HG02981 (cell line): ENCODE data around the gene TTN.
"Not testable (repeated sequence)": the region's sequence is repeated elsewhere in the genome, so short reads cannot be mapped to it uniquely, and the experiment has no call there.

ENCODE experiments used
- ATAC-seq: cut with Tn5 transposase; IDR thresholded peaks from one replicate; pipeline ENCODE4 v1.9.1; 2021; ENCODE audit warnings: mild to moderate bottlenecking, moderate library complexity; ENCODE audit not compliant: unreplicated experiment

TTN gene

DNA sequence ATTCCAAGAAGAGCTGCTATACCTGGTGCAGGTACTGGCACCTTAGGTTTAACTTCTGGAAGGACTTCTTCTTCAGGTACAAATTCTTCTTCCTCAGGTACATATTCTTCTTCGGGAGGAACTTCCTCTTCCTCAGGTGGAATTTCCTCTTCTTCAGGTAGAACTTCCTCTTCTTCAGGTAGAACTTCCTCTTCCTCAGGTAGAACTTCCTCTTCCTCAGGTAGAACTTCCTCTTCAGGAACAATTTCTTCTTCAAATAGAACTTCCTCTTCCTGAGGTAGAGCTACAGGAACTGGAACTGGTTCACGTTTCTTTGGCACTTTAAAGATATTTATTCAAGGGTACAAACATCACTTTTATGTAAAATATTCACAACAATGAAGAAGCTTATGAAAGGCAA is 129.6 kb downstream of the TTN start:
- no peak for ATAC-seq

DNA sequence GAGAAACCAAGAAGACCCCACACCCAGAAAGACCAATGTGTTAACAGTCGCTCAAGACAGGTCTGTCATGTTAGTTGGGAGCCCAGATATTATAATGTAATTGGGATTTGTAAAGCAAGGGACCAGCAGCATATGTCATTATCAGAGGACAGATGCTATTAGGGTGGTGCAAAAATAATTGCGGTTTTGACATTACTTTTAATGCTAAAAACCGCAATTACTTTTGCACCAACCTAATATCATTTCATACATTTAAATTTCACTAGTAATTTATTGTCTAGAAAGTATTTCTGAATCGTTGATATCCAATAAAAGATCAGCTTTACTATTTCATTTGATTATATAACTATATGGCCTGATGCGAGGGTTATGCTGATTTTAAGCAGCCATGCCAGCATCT is 131.2 kb downstream of the TTN start:
- ATAC-seq: no peak

DNA sequence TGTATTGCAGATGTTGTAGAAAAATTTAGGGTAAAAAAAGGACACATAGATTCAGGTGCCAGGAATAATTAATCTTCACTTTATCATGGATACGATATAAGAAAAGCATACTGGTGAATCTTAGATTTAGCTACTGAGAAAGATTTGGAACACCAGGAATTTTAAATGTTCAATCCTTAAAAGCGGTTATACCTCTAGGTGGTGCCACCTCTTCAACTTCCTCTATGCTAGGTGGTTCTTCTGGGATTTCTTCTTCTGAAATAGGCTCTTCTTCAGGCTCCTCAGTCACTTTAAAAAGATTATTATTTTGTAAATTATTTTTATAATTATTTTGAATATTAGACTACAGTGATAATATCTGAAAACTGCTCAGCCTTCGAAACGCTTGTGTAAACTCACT is 133.1 kb downstream of the TTN start:
- ATAC-seq: no peak

DNA sequence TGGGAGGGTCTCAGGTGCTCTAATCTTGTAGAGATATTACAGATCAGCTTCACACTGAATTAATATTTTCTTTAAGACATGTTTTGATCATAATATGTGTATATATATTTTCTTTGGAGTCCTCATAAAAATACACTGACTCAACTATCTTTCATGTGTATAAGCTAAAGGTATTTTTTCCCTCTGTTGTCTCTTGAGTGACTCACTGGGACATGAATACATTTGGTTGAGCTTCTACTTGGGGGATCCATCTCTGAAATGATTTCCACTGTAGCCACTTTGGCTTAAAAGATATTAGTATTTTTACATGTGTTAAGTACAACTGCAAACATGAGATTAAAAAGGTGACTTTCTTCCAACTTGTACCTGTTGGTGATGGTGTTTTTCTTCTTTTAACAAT is 140.8 kb downstream of the TTN start:
- ATAC-seq: no peak

DNA sequence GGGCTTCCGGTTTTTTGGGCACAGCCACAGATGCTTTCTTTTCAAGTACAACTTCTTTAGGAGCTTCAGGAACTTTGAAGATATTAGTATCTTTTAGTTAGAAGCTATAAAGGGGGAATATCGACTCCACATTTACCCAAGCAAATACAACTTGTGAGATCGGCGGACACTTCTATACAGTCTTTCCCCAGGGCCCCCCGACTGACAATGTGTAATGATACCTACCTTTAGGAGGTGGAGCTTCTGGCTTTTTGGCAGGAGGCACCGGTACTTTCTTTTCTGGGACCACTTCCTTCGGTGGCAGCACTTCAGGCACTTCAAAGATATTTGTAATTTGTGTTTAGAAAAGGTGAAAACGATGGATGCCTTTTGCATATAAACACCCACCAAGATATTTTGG is 148.7 kb downstream of the TTN start:
- ATAC-seq: not testable (repeated sequence)

DNA sequence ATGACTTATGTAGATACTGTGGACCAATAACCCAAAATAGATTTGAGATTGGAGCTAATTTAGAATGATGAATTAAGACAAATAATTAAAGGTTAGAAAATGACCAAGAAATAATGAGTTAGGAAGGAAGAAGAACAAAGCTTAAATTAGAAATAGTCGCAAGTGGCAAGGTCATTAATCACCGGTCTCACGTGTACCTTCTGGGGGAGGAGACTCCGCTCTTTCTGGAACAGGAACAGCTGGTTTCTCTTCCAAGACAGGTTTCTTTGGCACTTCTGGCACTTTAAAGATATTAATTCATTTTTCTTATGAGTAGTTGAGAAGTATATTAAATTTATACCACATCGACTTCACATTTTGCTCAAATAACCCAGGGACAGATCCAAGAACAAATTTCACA is 156.7 kb downstream of the TTN start:
- ATAC-seq: no peak

DNA sequence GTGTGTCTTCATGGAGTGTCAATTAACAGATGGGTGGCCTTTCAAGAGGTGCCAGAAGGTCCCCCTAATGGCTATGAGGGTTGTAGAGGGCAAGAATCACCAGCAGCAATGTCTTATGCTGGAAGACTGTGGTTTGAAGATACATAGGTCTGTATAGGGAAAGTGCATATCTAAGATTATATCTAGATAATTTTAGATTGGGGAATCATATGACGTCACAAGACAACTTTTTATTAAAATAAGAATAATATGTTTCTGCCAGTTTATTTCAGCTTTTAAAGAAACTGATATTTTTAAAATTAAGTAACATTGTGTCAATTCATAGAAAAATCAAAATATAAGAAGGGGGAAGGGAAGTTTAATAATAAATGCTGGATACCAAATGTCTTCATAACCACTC is 162.3 kb downstream of the TTN start:
- no peak for ATAC-seq

DNA sequence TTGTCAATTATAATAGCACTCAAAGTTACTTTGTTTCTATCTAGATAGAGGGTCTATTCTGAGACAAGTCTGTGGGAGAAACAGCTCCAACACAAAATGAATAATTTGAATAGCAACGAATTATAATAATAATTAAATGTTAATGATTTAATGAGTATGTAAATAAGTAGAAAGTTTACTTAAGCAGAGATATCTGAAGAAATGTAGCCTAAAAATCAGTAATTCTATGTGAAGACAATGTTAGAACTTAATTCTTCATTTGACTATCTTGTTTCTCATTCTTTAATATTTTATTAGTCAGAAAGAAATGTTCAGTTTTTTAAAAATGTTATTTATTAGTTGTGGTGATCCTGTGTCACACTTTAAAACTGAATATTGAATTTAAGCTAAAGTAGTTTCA is 165.7 kb downstream of the TTN start:
- ATAC-seq: no peak

DNA sequence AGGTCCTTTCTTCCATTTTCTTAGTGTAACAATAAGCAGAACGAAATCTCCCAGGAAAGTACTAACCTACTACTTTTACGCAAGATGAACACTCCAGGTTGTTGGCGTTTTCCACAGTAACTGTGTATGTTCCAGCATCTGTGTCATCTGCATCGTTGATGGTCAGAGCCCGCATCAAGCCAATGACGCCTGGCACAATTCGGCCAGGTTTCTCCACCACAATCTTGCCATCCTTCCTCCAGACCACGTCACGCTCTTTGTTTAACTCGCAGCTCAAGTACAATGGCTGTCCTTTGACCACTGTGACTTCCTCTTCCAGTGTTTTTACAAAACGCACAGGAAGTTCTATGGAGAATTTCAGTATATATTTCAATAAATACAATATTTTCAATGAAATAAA is 171.3 kb downstream of the TTN start:
- ATAC-seq: no peak

DNA sequence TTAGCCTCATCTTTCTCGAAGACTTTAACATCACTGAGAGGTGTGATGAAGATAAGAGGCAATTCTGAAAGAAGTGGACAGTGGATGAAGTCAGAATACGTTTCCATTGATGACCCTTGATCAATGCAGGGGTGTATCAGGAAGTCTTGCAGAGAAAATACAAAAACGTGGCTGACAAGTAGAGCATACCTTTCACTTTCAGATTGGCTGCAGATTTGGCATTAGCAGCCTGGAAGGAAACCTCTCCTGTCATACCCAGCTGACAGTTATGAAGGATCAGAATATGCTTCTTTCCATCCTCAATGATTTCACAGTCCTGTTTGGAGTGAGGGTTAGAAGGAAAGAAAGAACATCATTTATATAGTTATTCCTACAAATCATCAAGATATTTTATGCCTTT is 174.5 kb downstream of the TTN start:
- ATAC-seq: no peak

DNA sequence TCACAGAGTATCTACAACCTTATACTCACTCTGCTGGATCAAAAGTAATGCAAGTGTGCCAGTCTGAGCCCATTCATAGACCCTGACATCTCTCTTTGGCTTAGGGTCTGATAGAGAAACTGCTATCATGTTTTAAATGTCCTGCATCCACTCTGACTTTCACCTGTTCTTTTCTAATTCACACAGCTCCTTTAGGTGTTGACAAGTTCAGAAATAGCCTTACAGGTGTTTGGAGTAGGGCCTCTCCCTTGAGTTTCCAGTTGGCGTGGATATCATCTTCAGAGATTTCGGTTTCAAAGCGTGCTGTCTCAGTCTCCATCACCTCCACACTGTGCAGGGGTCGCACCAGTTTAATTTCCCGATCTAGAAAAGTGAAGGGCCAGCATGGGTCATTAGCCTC is 176.6 kb downstream of the TTN start:
- no peak for ATAC-seq

DNA sequence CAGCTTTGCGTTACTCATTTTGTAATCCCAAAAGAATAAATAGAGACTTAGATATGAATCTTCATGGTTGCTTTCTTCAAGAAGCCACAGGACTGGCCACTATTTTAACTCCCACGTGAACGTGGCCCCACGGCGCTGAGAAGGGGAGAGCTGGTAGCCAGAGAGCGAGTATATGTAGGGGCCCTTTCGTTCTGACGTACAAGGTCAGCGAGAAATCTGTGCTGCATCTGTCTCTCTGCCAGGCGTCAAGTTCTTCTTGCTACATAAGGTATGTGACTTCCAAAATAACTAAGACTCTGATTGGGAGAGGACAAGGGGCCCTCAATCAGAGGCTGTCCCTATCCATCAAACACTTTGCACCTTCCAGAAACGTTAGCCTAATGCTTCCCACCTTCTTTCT is 177.8 kb downstream of the TTN start:
- no peak for ATAC-seq

DNA sequence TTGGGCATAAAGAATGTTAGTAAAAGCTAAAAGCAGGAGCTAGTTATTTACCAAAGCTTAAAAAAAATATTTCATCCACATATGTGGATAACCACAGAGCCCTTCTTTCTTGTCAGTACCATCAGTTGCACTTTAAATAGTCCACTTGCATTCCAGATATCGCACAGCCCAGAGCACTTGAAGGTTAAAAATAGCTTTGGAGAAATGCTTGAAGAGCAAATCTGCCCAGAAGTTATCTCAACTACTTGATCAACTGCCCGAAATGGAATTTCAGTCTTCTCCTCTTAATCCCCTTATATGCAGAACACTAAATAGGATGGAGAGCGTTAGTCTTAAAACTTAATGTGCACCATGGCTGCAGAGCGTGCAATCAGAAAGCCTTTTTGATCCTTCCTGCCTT is 178.6 kb downstream of the TTN start:
- no peak for ATAC-seq

DNA sequence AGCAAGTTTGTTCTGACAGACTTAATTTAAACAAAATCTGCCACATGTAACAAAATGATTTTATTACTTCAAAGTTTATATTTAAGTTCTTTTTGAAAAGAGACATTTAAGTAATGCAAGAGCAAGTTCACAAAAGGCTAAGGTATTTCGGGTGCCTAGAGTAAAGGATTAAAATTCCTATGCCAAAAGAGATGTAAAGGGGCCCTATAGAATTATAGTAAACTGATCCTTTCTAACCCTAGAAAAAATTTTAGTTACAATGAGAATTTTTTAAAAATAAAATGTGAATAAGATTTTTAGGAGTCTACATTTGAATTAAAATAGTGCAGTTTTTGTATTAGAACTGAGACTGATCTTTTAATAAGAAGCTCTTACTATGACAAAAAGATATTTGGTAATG is 179.8 kb downstream of the TTN start:
- no peak for ATAC-seq

DNA sequence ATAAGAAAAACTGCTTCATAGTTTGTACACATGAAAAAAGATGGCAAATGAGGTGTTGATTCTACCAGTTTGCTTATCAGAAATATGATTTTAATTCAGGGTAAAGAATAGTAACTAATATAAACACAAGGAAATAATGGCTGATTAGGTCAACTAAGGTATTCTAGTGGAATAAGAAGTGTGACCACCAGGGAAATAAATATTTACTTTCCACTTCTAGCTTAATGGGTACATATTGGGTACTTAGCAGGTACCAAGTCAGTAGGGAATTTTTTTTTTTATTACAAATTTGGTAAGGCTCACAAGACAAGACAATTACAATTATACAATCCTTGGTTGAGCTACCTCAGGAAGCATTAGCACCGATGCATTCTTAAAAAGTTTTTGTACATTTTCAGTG is 191.3 kb downstream of the TTN start:
- no peak for ATAC-seq

DNA sequence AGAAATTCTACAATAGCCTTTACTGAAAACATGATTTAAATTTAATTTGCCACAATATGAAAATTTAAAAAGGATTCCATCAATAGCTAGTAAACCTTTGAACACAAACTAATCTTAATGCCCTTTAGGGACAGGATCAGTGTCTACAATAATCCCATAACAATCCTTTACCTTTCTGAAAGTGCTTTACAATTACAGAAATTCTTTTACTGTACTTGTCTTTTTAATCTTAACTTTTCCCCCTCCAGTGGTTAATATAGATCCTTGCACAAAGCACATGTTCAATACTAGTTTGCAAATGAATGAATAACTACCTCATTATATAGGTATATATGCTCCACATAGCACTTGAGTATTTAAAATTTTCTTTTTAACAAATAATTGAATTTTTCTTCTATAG is 204.3 kb downstream of the TTN start:
- ATAC-seq: no peak

DNA sequence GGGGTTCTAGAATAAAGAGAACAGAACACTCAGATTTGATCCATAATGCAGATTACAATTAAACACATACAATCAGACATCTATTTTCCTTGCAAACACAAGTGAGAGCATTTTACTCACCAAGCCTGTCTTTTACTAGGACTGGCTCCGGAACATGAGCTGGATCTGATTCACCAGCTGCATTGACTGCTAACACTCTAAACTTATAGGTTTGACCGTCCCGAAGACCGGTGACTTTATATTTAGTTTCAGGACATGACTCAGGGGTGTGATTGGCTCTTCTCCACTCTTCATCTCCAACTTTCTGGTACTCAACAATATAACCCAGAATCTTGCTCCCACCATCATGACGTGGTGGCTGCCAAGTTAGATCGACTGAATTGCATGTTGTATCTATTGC is 214.6 kb downstream of the TTN start:
- no peak for ATAC-seq

DNA sequence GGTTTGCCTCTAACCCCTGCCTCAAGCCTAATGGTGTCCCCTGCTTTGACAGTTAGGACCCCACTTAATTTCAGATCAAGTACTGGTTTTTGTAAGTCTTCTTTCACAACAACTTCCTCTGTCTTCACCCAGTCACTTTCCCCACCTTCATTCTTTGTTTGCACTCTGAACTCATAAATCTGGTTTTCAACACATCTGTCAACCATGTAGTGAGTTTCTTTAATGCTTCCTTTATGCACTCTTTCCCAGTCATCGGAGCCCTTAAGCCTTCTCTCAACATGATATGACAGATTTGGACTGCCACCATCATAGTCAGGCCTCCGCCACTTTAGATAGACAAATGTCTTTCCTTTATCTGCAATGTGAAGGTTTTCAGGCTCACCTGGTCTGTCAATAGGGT is 217.9 kb downstream of the TTN start:
- no peak for ATAC-seq

DNA sequence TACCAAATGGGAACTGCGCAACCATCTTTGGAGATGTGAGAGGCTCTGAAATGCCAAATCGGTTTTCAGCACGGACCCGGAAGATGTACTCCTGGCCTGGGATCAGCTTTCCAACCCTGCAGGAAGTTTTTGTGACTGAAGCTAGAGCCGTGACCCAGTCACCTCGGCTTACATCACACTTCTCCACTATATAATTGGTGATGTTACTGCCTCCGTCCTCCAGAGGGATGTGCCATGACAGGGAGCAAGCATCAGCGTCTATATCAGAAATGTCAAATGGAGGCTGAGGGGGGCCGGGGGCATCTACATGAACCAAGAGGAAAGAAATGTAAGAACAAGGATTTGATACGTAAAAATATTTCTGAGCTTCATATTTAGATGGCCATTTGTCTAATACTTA is 222.6 kb downstream of the TTN start:
- no peak for ATAC-seq

DNA sequence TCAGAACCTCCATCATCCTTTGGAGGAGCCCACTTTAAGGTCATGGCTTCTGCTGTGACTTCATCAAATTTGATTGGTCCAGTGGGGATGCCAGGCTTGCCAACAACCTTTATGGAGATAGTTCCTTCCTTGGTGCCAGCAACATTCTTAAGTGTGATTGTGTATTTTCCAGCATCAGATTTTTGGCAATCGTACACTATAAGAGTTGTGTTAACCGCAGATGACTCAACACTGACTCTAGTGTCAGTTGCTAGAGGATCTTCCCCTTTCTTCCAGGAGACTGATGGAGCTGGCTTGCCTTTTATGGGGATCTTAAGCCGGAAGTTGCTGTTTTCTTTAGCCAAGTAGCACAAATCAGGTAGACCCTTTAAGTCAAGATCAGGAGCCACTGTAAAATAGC is 228.2 kb downstream of the TTN start:
- ATAC-seq: no peak

DNA sequence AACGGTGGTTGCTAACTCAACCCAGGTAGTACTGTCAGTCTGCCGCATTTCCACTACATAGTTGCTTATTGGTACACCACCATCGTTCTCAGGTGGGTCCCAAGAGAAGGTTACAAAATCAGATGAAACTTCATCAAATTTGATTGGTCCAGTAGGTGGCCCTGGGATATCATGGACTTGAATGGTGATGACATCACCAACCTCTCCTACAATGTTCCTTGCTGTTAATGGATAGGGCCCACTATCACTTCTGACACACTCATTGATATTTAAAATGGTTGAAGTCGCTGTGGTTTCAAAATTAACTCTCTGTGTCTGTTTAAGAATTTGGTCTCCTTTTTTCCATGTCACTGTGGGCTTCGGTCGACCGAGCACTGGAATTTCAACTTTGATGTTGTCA is 232.4 kb downstream of the TTN start:
- ATAC-seq: no peak

DNA sequence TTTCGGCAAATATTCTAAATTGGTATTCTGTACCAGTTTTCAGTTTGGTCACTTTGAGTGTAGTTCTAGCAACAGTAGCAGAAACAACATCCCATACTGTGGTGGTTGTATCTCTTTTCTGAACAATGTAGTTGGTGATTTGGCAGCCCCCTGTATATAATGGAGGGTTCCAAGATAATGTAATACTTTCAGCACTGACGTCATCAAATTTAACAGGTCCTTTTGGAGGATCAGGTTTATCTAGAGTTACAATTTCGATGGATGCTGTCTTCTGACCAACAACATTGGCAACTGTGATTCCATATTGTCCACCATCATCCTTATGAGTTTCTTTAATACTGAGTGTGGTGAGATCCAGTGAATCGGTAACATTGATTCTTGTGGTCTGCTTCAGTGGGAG is 239.0 kb downstream of the TTN start:
- no peak for ATAC-seq

DNA sequence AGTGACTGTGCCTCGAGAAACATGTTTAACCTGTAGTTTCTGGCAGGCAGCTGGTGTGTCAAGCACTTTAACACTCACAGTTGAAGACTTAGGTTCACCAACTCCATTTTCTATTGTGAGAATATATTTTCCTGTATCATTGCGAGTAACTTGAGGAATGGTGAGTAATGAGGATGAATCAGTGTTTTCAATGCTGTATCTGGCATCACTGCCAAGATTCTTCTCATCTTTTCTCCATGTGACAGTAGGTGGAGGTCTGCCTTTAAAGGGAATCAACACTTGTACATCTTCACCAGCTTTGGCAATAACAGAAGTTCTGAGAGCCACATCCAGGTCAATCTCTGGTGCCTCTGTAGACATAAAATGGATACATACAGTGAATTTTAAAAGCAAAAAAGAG is 254.2 kb downstream of the TTN start:
- ATAC-seq: no peak

DNA sequence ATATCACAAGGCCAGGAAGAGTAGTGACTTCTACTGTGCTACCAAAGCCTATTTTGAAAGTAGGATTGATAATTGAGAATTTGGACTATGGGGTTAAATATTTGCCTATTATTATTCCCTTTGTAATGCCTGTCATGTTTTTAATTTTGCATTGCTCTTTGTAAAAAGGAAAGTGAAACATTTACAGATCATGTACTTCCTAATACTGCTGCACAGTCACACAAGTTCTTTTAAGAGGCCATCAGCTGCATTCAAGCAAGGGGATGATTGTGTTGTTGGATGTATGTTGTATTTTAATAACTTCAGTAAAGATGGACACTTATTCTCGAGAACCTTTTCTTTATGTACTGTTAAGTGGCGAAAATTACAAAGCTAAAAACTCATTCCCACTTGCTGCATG is 256.9 kb downstream of the TTN start:
- no peak for ATAC-seq
